Stimulated activated CD8-positive, alpha-beta memory T cell treated with anti-CD3 and anti-CD28 coated beads, Interleukin-7, amount 100 ng/mL, for 24 hours (primary cell): ENCODE data around the gene PCDHGC4.

ENCODE experiments used
- DNase-seq: peaks from one replicate; pipeline ENCODE4 v3.0.0-alpha.2; 2020; ENCODE audit warnings: low read depth

Gene PCDHGC4

DNA sequence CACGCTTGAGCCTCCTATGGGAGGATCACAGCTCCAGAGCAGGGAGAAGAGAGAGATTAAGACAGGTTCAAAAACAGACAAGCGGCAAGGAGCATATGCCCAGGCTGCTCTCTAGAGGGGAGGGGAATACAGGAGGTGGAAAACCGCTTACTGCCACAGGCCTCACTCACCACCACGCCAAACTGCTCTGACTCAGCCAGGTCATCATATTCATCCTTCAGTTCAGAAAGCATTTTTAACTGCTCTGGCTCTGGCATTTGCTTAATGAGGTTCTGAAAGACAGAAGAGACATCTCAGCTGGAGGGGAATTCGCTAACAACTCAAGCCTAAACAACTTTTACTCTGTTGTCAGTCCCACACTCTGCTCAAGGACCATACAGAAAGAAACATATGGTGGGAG, 44.2 kb downstream of the PCDHGC4 start:
- no peak for DNase-seq

DNA sequence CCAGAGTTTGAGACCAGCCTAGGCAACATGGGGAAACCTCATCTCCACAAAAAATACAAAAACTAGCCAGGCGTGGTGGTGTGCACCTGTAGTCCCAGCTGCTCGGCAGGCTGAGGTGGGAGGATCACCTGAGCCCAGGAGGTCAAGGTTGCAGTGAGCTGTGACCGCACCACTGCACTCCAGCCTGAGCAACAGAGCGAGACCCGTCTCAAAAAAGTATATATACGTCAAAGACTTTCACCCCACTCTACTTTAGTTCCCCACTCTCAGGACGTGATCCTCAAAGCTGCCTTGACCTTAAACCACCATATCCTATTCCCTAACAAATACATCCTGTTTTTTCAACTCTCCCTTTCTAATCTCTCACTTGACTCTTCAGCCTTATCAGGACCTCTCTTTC, 45.0 kb downstream of the PCDHGC4 start:
- DNase-seq: no peak

DNA sequence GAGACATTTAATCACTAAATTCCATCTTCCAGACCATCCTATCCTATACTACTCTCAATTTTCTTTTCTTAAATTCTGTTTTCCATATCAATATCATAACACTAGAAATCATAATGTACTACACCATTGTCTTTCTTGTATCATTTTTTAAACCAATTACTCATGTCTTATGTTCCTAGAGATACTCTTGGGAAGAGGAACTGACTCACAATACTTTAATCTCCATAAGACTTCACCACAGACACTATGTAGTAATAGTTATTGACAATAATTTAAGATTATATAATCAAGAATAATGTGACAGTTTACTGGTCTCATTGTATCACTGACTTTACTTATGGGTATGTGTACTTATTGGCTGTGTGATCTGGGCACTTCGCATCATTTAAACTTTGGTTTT, 47.9 kb downstream of the PCDHGC4 start:
- no peak for DNase-seq

DNA sequence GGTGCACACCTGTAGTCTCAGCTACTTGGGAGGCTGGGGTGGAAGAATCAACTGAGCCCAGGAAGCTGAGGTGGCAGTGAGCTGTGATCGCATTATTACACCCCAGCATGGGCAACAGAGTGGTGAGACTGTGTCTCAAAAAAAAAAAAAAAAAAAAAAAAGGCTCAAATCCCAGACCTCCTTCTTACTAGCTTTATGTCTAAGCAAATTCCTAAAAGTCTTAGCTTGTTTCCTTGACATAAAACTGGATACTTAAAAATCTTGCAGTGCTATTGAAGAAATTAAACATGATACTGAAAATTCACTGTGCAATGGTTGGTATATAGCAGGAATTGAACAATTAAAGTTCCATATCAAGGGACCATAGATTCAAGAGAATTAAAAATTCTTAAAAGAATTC, 49.1 kb downstream of the PCDHGC4 start:
- no peak for DNase-seq

DNA sequence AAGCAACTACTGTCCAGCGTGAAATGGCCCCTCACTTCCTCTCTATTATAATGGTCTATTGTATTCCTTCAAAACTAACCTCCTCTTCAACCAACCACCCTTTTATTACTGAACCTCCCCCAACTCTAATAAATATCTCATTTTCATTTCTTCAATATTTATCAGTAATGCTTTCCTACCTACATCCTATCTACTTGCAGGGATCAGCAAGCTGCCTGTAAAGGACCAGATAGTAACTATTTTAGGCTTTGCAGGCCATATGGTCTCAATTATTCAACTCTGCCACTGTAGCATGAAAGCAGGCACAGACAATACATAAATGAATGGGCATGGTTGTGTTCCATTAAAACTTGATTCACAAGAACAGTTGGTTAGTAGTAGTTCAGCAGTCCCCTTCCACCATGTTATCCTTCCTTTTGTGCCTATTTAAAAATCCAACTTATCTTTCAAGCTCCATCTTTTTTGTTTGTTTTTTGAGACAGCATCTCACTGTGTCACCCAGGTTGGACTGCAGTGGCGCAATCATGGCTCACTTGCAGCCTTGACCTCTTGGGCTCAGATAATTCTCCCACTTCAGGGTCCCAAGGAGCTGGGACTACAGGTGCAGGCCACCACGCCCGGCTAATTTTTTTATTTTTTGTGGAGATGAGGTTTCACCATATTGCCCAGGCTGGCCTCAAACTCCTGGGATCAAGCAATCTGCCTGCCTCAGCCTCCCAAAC, 49.8 kb downstream of the PCDHGC4 start:
- no peak for DNase-seq
